IMR-90 (cell line): ENCODE measurements around the gene SUGT1. TPM values are rescaled to one million over a fixed set of nuclear protein-coding genes. Genes with fewer than 3 reads are reported as not detected.

Experiments
- ATAC-seq: fragments of 200-7000 bp; cut with Tn5 transposase; 2 replicates; pipeline ENCODE4 v1.9.1; 2020; ENCODE audit warnings: low read depth, mild to moderate bottlenecking, moderate library complexity
- BruUV-seq: library from RNA; stranded (reverse); fragments of 400-500 nt; replicated peaks from 2 replicates; lab custom pipeline; 2021; lab: Mats Ljungman, UMichigan
- CTCF ChIA-PET: fragments of 300-600 bp; formaldehyde crosslinking; extraction: SDS; loops from one replicate; lab custom pipeline; 2021; ENCODE audit warnings: antibody characterized with exemption; lab: Yijun Ruan, JAX
- POLR2A ChIA-PET: fragments of 300-600 bp; sonication (Branson Sonifier 250); formaldehyde crosslinking; loops from one replicate; lab custom pipeline; 2022; ENCODE audit warnings: antibody characterized with exemption; ENCODE audit not compliant: unreplicated experiment; lab: Charles Lee
- DNase-seq: peaks from one replicate; pipeline ENCODE4 v3.0.0; 2013
- H2AFZ ChIP-seq: replicated peaks from 2 replicates; pipeline ENCODE3; 2013; ENCODE audit warnings: low read length, mild to moderate bottlenecking; ENCODE audit not compliant: poor library complexity
- H2AK5ac ChIP-seq: 2 replicates; pipeline ENCODE4 v1.6.1; 2013; ENCODE audit warnings: low read depth, low read length, inconsistent platforms
- H2AK9ac ChIP-seq: replicated peaks from 2 replicates; pipeline ENCODE3; 2013; ENCODE audit warnings: mild to moderate bottlenecking, low read depth, low read length, moderate library complexity; ENCODE audit not compliant: poor library complexity
- H2BK120ac ChIP-seq: 2 replicates; pipeline ENCODE4 v1.6.1; 2013; ENCODE audit warnings: low read depth, low read length, inconsistent platforms
- H2BK15ac ChIP-seq: 3 replicates; pipeline ENCODE4 v1.6.1; 2013; ENCODE audit warnings: low read depth, low read length, inconsistent platforms
- H2BK20ac ChIP-seq: 2 replicates; pipeline ENCODE4 v1.6.1; 2013; ENCODE audit warnings: low read depth, mild to moderate bottlenecking, inconsistent platforms, low read length, moderate library complexity
- H2BK5ac ChIP-seq: 2 replicates; pipeline ENCODE4 v1.6.1; 2013; ENCODE audit warnings: mild to moderate bottlenecking, low read depth, low read length, inconsistent platforms; ENCODE audit not compliant: poor library complexity, severe bottlenecking
- H3K14ac ChIP-seq: replicated peaks from 2 replicates; pipeline ENCODE4 v1.6.1; 2013; ENCODE audit warnings: low read depth, low read length, inconsistent platforms
- H3K18ac ChIP-seq: 2 replicates; pipeline ENCODE4 v1.6.1; 2013; ENCODE audit warnings: low read depth, low read length, control low read depth
- H3K23ac ChIP-seq: 2 replicates; pipeline ENCODE4 v1.6.1; 2013; ENCODE audit warnings: low read depth, low read length, inconsistent platforms
- H3K27ac ChIP-seq: 2 replicates; pipeline ENCODE4 v1.5.1; 2013; ENCODE audit warnings: mild to moderate bottlenecking, control low read depth, low read length; ENCODE audit not compliant: insufficient read depth
- H3K27me3 ChIP-seq: 2 replicates; pipeline ENCODE4 v1.6.1; 2013; ENCODE audit warnings: low read length; ENCODE audit not compliant: control insufficient read depth, insufficient read depth
- H3K36me3 ChIP-seq: 2 replicates; pipeline ENCODE4 v1.6.1; 2013; ENCODE audit warnings: low read length, mixed read lengths; ENCODE audit not compliant: control insufficient read depth, insufficient read depth
- H3K4ac ChIP-seq: 2 replicates; pipeline ENCODE4 v1.6.1; 2013; ENCODE audit warnings: low read depth, low read length, inconsistent platforms
- H3K4me1 ChIP-seq: 2 replicates; pipeline ENCODE4 v1.6.1; 2013; ENCODE audit warnings: low read length, mixed read lengths; ENCODE audit not compliant: control insufficient read depth, insufficient read depth
- H3K4me2 ChIP-seq: 2 replicates; pipeline ENCODE4 v1.6.1; 2013; ENCODE audit warnings: low read depth, mild to moderate bottlenecking, control low read depth, low read length, moderate library complexity
- H3K4me3 ChIP-seq: 2 replicates; pipeline ENCODE4 v1.5.1; 2013; ENCODE audit warnings: low read depth, mild to moderate bottlenecking, control low read depth, low read length, moderate library complexity; ENCODE audit not compliant: insufficient read depth
- H3K56ac ChIP-seq: 2 replicates; pipeline ENCODE4 v1.6.1; 2013; ENCODE audit warnings: low read length, inconsistent platforms; ENCODE audit not compliant: insufficient read depth; ENCODE audit errors: extremely low read depth
- H3K79me1 ChIP-seq, 2 experiments: 2 replicates each; pipeline ENCODE4 v1.6.1; 2013; ENCODE audit warnings: low read length in 2 of 2, inconsistent platforms in 1 of 2, low read depth in 1 of 2
- H3K9ac ChIP-seq: 2 replicates; pipeline ENCODE4 v1.6.1; 2013; ENCODE audit warnings: low read depth, low read length, control low read depth
- H3K9me1 ChIP-seq: 2 replicates; pipeline ENCODE4 v1.6.1; 2013; ENCODE audit warnings: low read length, inconsistent platforms; ENCODE audit not compliant: insufficient read depth
- H3K9me3 ChIP-seq: 2 replicates; pipeline ENCODE4 v1.6.1; 2013; ENCODE audit warnings: low read length; ENCODE audit not compliant: control insufficient read depth, insufficient read depth
- H4K20me1 ChIP-seq: 2 replicates; pipeline ENCODE4 v1.6.1; 2013; ENCODE audit warnings: low read length, inconsistent platforms; ENCODE audit not compliant: insufficient read depth
- H4K5ac ChIP-seq: 2 replicates; pipeline ENCODE4 v1.6.1; 2013; ENCODE audit warnings: mild to moderate bottlenecking, low read depth, low read length, control low read depth
- H4K8ac ChIP-seq, 2 experiments: 2 replicates each; pipeline ENCODE4 v1.6.1; 2013; ENCODE audit warnings: low read depth in 2 of 2, low read length in 2 of 2, control low read depth in 1 of 2, inconsistent platforms in 1 of 2
- H4K91ac ChIP-seq: 2 replicates; pipeline ENCODE4 v1.6.1; 2013; ENCODE audit warnings: low read depth, low read length, inconsistent platforms; ENCODE audit not compliant: insufficient read depth
- BHLHE40 ChIP-seq: fragments of 150-350 bp; IDR thresholded peaks from 2 replicates; pipeline ENCODE4 v1.6.1; 2016; ENCODE audit warnings: mild to moderate bottlenecking, low read depth, low read length
- FOS ChIP-seq: fragments of 150-350 bp; IDR thresholded peaks from 2 replicates; pipeline ENCODE4 v1.6.1; 2016; ENCODE audit warnings: low read depth, low read length
- MAFK ChIP-seq: IDR thresholded peaks from 2 replicates; pipeline ENCODE4 v1.6.1; 2012; ENCODE audit warnings: low read depth, low read length, improper control_type of control experiment
- MXI1 ChIP-seq: IDR thresholded peaks from 2 replicates; pipeline ENCODE4 v1.6.1; 2012; ENCODE audit warnings: low read depth, mild to moderate bottlenecking, low read length, moderate library complexity, borderline replicate concordance
- NFE2L2 ChIP-seq: fragments of 150-350 bp; IDR thresholded peaks from 2 replicates; pipeline ENCODE4 v1.6.1; 2016; ENCODE audit warnings: low read depth, mild to moderate bottlenecking, low read length
- POLR2A ChIP-seq: IDR thresholded peaks from 2 replicates; pipeline ENCODE4 v1.6.1; 2012; ENCODE audit warnings: mild to moderate bottlenecking, low read depth, low read length
- WGBS, 2 experiments: methylation state at CpG; one replicate each; pipeline versions ENCODE4 v1.1.5 to v1.1.7; 2013; ENCODE audit warnings: missing lambda C conversion rate in 2 of 2; ENCODE audit not compliant: insufficient read length in 1 of 2; ENCODE audit errors: extremely low coverage in 2 of 2; 5-methylcytosine and 5-hydroxymethylcytosine counted together
- dilution Hi-C: fragments of 300-500 bp; cut with HindIII; formaldehyde crosslinking; loops from one replicate; pipeline ENCODE4 v1.14.3; 2018; ENCODE audit warnings: low sequenced_read_pairs; ENCODE audit not compliant: unreplicated experiment
- in situ Hi-C: fragments of 300-500 bp; cut with MboI; formaldehyde crosslinking; loops from 3 replicates; pipeline ENCODE4 v1.14.3; 2019; ENCODE audit warnings: low sequenced_read_pairs, inconsistent platforms, mixed read lengths
- intact Hi-C: fragments of 100-400 bp; cut with micrococcal nuclease; formaldehyde crosslinking; loops from 2 replicates; pipeline ENCODE4 v1.10.0; 2022
- polyA plus RNA-seq, 3 experiments: library from polyadenylated mRNA; depleted of rRNA; stranded (reverse); fragments of >200 nt; gene quantifications; 2 replicates each; pipeline ENCODE4 v1.2.3, GENCODE V29; 2012; ENCODE audit warnings: low replicate concordance in 1 of 3
- total RNA-seq: library from RNA; depleted of rRNA; stranded (reverse); fragments of >200 nt; gene quantifications from 2 replicates; pipeline ENCODE4 v1.2.3, GENCODE V29; 2012
- TF ChIP-seq, protein P1 (sequence below): fragments of 150-350 bp; IDR thresholded peaks from 2 replicates; pipeline ENCODE4 v1.6.1; 2017; ENCODE audit warnings: mild to moderate bottlenecking, antibody characterized with exemption, low read length, low read depth

The SUGT1 gene
- total and polyA plus RNA-seq, 2 of the 4 experiments (the other 2 are of a cell fraction): 21.5 to 24.6 TPM

DNA sequence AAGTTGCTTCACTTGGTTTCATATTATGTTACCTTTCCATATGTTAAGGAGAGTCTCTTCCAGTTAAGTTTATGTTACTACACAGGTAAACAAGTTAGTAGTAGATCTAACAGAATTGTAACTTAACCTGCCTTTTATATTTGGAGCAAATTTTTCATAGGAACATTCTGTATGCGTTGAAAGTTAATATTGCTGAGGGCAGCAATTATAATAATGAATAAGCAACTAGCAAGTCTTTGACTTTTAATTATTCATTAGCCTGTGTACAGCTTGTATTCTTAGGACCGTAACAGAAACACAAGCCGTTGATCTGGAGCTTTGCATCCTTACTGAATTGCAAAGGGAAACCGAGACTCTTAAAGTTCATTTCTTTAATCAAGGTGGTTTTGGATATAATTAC, 11.6 kb downstream of the SUGT1 start:
- H2AFZ ChIP-seq: no peak overlapping the region
- H3K23ac ChIP-seq: no peak overlapping the region
- H2AK5ac ChIP-seq: no peak overlapping the region
- no peak overlapping the region for H3K4me3 ChIP-seq
- no peak overlapping the region for H3K27ac ChIP-seq
- BruUV-seq: no TSS peak
- no peak for DNase-seq
- no peaks in the 10 kb centered on the region for H3K9me3 ChIP-seq
- no peak overlapping the region for H4K8ac ChIP-seq
- ATAC-seq: no peak
- peaks cover 34% of the 10 kb centered on the region for H3K36me3 ChIP-seq
- dilution Hi-C loops: no loop called here
- peaks cover 7% of the 10 kb centered on the region in 2 experiments for H3K79me1 ChIP-seq
- H3K27me3 ChIP-seq: no peaks in the 10 kb centered on the region
- no CpG with 5 or more reads among the region's 4 CpGs for WGBS, 2 experiments
- H3K56ac ChIP-seq: no peak overlapping the region
- ChIA-PET POLR2A (no interaction called here), CTCF (interaction anchor here (0.9 to 1.7 kb wide), 2 partner anchors 11 to 13 kb away, joined by 3 to 13 read pairs; partner anchors contain the start of gene SUGT1)
- H2BK5ac ChIP-seq: no peak overlapping the region
- no peak overlapping the region for H3K18ac ChIP-seq
- no peak overlapping the region for H2AK9ac ChIP-seq
- H2BK20ac ChIP-seq: no peak overlapping the region
- in situ Hi-C loops: no loop called here
- no peak overlapping the region for H3K9ac ChIP-seq
- TF ChIP-seq, protein P1, sequence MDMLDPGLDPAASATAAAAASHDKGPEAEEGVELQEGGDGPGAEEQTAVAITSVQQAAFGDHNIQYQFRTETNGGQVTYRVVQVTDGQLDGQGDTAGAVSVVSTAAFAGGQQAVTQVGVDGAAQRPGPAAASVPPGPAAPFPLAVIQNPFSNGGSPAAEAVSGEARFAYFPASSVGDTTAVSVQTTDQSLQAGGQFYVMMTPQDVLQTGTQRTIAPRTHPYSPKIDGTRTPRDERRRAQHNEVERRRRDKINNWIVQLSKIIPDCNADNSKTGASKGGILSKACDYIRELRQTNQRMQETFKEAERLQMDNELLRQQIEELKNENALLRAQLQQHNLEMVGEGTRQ: no peak
- TF ChIP-seq MAFK (peak; percentile 89), FOS (no peak), NFE2L2 (no peak), MXI1 (no peak), POLR2A (no peak), BHLHE40 (no peak)
- H2BK120ac ChIP-seq: no peak overlapping the region
- intact Hi-C loops: no loop called here
- no peaks in the 10 kb centered on the region for H3K4me1 ChIP-seq
- H4K20me1 ChIP-seq: no peaks in the 10 kb centered on the region
- no peaks in the 10 kb centered on the region for H3K9me1 ChIP-seq
- no peak overlapping the region for H3K4ac ChIP-seq
- H4K91ac ChIP-seq: no peak overlapping the region
- H3K4me2 ChIP-seq: no peak overlapping the region
- no peak overlapping the region for H2BK15ac ChIP-seq
- H4K5ac ChIP-seq: no peak overlapping the region
- H3K14ac ChIP-seq: no peak overlapping the region
